Mucosa of descending colon (tissue), 3 donors: ENCODE measurements around the gene CACNA2D2. TPM values are rescaled to one million over a fixed set of nuclear protein-coding genes. Genes with fewer than 3 reads are reported as not detected.

Experiments used
- ATAC-seq: fragments of 200-7000 bp; cut with Tn5 transposase; one replicate; pipeline ENCODE4 v1.9.1; 2020; ENCODE audit warnings: mild to moderate bottlenecking, moderate library complexity
- DNase-seq, 3 donors: peaks; one replicate each; pipeline ENCODE4 v3.0.0-alpha.2; 2020
- H3K36me3 ChIP-seq: fragments of 200-600 bp; one replicate; pipeline ENCODE4 v1.8.0; 2021; ENCODE audit warnings: low read depth, mild to moderate bottlenecking
- H3K4me1 ChIP-seq: fragments of 200-600 bp; one replicate; pipeline ENCODE4 v1.8.0; 2021; ENCODE audit warnings: low read depth, mild to moderate bottlenecking
- H3K4me3 ChIP-seq: fragments of 200-600 bp; one replicate; pipeline ENCODE4 v1.8.0; 2021; ENCODE audit warnings: mild to moderate bottlenecking
- H3K9me3 ChIP-seq: fragments of 200-600 bp; one replicate; pipeline ENCODE4 v1.8.0; 2021; ENCODE audit warnings: mild to moderate bottlenecking
- CTCF ChIP-seq: fragments of 200-600 bp; IDR thresholded peaks from one replicate; pipeline ENCODE4 v1.8.0; 2022; ENCODE audit warnings: antibody characterized with exemption, mild to moderate bottlenecking
- intact Hi-C, 2 donors: fragments of 100-400 bp; cut with DNase I in 1 of 2; cut with micrococcal nuclease in 1 of 2; formaldehyde crosslinking; loops; one replicate each; pipeline versions ENCODE4 v1.11.0 to v1.11.1; 2022; cut with DNase I, micrococcal nuclease
- total RNA-seq, 3 donors: library from RNA; stranded (reverse); fragmentation: NEBNext Ultra II Directional in 2 of 3; extraction: Animal tissue kit (Norgen Biotek cat#: 25700) in 2 of 3; gene quantifications; one replicate each; pipeline versions ENCODE4 v1.2.1 to v1.2.4, GENCODE V29; 2021 to 2023
- donor health status: DM: no; HTN: no; CAD: no; lungs with moderate emphysema.
- donor health status: DM: no; HTN: no; CAD: no.
- donor health status: DM: no; HTN: yes; CAD: no.

The CACNA2D2 gene
- total RNA-seq, 3 donors from 2014 or later = 1.5 to 4.9 (median 3.8) TPM

GRCh38 chr3:50374363-50375257 lies 128.8 kb downstream of the CACNA2D2 start:
- Histone ChIP-seq H3K36me3 (no peaks in the 10 kb centered on the region), H3K4me1 (peaks cover 3% of the 10 kb centered on the region), H3K9me3 (no peaks in the 10 kb centered on the region), H3K4me3 (no peak overlapping the region)
- no peak for TF ChIP-seq CTCF
- intact Hi-C loops = no loop called here
- ATAC-seq (no peak), DNase-seq (no peak)

GRCh38 chr3:50373146-50374051 lies 130.0 kb downstream of the CACNA2D2 start:
- no peak for ATAC-seq
- TF ChIP-seq CTCF = no peak
- Histone ChIP-seq H3K36me3 (no peaks in the 10 kb centered on the region), H3K9me3 (no peaks in the 10 kb centered on the region), H3K4me3 (no peak overlapping the region), H3K4me1 (peaks cover 3% of the 10 kb centered on the region)
- no peak for DNase-seq
- intact Hi-C loops = no loop called here

DNA sequence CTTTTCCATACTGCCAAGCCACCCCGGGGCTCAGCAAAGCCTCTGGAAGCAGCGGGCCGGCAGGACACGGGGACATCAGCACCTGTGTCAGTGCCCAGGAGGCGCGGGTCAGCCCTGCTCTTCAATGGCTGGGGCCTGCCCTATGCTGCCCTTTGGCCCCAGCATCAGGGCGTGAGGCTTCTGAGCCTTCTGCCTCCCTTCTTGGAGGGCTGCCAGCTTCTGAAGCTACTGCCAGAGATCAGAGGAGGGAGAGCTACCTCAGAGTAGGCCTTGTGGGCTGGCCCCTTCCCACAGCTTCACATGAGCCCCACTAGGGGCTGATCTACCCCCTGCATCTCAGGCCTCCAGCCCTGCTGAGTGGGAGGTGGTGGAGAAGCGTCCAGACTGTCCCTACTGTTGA lies 131.1 kb downstream of the CACNA2D2 start:
- TF ChIP-seq CTCF = no peak
- DNase-seq (peak in 2 of 3 donors; percentile 69 to 80), ATAC-seq (peak; percentile 76)

DNA sequence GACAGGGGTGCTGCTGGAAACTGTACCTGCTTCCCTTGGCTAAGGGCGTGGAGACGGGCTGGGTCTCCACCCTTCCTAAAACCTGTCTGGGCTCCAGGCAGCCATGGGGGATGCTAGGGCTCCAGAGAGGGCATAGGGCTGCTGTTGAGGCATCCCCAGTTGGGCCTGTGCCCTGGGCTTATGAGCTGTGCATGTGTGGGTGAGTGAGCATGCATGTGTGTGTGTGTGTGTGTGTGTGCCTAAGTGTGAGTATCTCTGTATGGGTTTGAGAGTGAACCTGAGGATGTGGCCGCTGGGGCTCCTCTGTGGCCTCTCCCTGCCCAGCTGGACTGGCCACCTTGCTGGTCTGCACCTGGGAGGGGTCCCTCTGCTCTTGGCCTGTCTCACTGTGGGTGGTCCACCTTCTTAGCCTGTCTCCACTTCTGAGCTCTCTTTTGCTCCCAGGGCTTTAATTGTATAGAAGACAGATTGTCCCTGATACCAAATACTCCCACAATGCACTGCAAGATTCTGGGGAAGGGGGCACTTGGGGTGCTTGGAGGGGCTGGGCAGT lies 132.2 kb downstream of the CACNA2D2 start:
- no peaks in the 10 kb centered on the region for H3K9me3 ChIP-seq
- no peaks in the 10 kb centered on the region for H3K36me3 ChIP-seq
- H3K4me1 ChIP-seq = peaks cover 4% of the 10 kb centered on the region
- TF ChIP-seq CTCF = no peak
- H3K4me3 ChIP-seq = no peak overlapping the region
- ATAC-seq (no peak), DNase-seq (no peak)
- intact Hi-C loops = no loop called here

More for the DNA sequence above, 131.1 kb downstream of the CACNA2D2 start:
- no peak overlapping the region for H3K4me3 ChIP-seq
- intact Hi-C loops = no loop called here
- H3K4me1 ChIP-seq = peaks cover 3% of the 10 kb centered on the region
- no peaks in the 10 kb centered on the region for H3K9me3 ChIP-seq
- no peaks in the 10 kb centered on the region for H3K36me3 ChIP-seq

GRCh38 chr3:50370594-50370993 lies 132.8 kb downstream of the CACNA2D2 start:
- Histone ChIP-seq H3K4me3 (no peak overlapping the region), H3K9me3 (no peaks in the 10 kb centered on the region), H3K36me3 (no peaks in the 10 kb centered on the region), H3K4me1 (peaks cover 7% of the 10 kb centered on the region)
- no peak for ATAC-seq
- no peak for DNase-seq
- intact Hi-C loops = no loop called here
- TF ChIP-seq CTCF = no peak
